Adrenal gland (tissue), 12 donors: Measurements from ENCODE around the gene UNC5C. TPM values are rescaled to one million over a fixed set of nuclear protein-coding genes. Genes with fewer than 3 reads are reported as not detected.

ENCODE experiments used
- DNase-seq, 7 donors: peaks; one replicate each; pipeline ENCODE4 v3.0.0-alpha.2; 2019 to 2020
- H3K27ac ChIP-seq, 5 donors: fragments of 200-600 bp; sonication (generic) in 4 of 5; 1 replicate in 3 of 5; 2 replicates in 2 of 5; pipeline versions ENCODE4 v1.5.1 to v1.8.0; 2016 to 2020; ENCODE audit warnings: mild to moderate bottlenecking in 1 of 5
- H3K27me3 ChIP-seq: fragments of 200-600 bp; 2 replicates; pipeline ENCODE4 v1.8.0; 2021
- H3K36me3 ChIP-seq, 2 donors: fragments of 200-600 bp; replicated peaks in 1 of 2; 1 replicate in 1 of 2; 2 replicates in 1 of 2; pipeline versions ENCODE4 v1.5.1 to v1.8.0; 2018 to 2022
- H3K4me1 ChIP-seq, 2 donors: fragments of 200-600 bp; replicated peaks in 1 of 2; 1 replicate in 1 of 2; 2 replicates in 1 of 2; pipeline versions ENCODE4 v1.5.1 to v1.8.0; 2018 to 2021
- H3K4me3 ChIP-seq, 4 donors: fragments of 200-600 bp; sonication (generic) in 3 of 4; one replicate each; pipeline ENCODE4 v1.5.1; 2016 to 2018
- H3K9me3 ChIP-seq, 3 donors: fragments of 200-600 bp; sonication (generic) in 1 of 3; replicated peaks in 1 of 3; 1 replicate in 2 of 3; 2 replicates in 1 of 3; pipeline versions ENCODE4 v1.5.1 to v1.8.0; 2016 to 2021
- POLR2A ChIP-seq, 2 donors: fragments of 450-650 bp; IDR thresholded peaks; one replicate each; pipeline ENCODE4 v1.6.1; 2017; ENCODE audit warnings: antibody characterized with exemption in 2 of 2, mild to moderate bottlenecking in 2 of 2, moderate library complexity in 1 of 2
- WGBS, 4 donors: extraction: QIAGEN DNeasy Blood & Tissue Kit in 2 of 4; methylation state at CpG; one replicate each; pipeline versions ENCODE4 v1.1.5 to v1.1.7; 2013 to 2017; 5-methylcytosine and 5-hydroxymethylcytosine counted together
- intact Hi-C, 2 donors: fragments of 100-400 bp; cut with DNase I; formaldehyde crosslinking; loops; one replicate each; pipeline versions ENCODE4 v1.14.1 to v1.15.0; 2022 to 2023
- polyA plus RNA-seq, 3 donors: library from polyadenylated mRNA; stranded (reverse); fragments of 200-250 nt in 2 of 3; fragments of 350-450 nt in 1 of 3; fragmentation: Illumina TruSeq in 1 of 3; extraction: RNeasy Lipid Tissue Mini Kit (QIAGEN cat#74804) in 1 of 3; gene quantifications; one replicate each; pipeline ENCODE4 v1.2.3, GENCODE V29; 2013 to 2014
- total RNA-seq, 9 donors: library from RNA; depleted of rRNA in 4 of 9; stranded (reverse); fragments of >200 nt in 4 of 9; fragments of 120-200 nt in 1 of 9; fragmentation: NEBNext Ultra II Directional in 1 of 9; extraction: Animal tissue kit (Norgen Biotek cat#: 25700) in 1 of 9; gene quantifications; one replicate each; pipeline versions ENCODE4 v1.1.0 to v1.2.4, GENCODE V29; 2013 to 2023
- TF ChIP-seq, protein P1 (sequence below), 6 experiments: fragments of 450-650 bp in 4 of 6; fragments of 200-600 bp in 2 of 6; sonication (generic) in 1 of 6; IDR thresholded peaks; 1 replicate in 5 of 6; 2 replicates in 1 of 6; pipeline versions ENCODE4 v1.5.1 to v1.8.0; 2016 to 2021; ENCODE audit warnings: antibody characterized with exemption in 6 of 6, mild to moderate bottlenecking in 2 of 6, moderate library complexity in 1 of 6
- donor health status: healthy with polysubstance abuse.
- donor health status: Bipolar disorder and iron deficiency.
- donor health status: DM: yes; HTN: yes; CAD: no.
- donor health status: DM: no; HTN: no; CAD: no.
- donor health status: DM: no; HTN: no; CAD: no.
- donor health status: DM: yes; HTN: yes; CAD: no.

UNC5C gene
- total and polyA plus RNA-seq, 12 donors: 4.7 to 33.5 (median 23.8) TPM

DNA sequence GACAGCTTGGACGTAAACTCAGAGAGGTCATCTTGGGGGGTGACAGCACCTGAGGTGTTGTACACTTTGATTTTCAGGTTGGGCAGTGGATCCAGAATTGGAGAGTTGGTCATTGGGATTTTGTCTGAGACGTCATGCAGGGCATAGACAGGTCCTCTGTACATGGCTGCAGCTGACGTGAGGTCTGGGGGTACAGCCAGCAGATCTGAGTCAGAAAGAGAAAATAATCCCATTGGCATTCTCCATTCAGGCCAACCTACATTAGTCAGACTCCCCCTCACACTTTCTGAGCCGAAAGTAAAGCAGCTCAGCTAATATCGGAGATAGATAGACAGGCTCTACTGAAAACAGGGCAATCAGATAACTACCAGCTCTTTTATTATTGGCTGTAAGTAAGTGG, 329.7 kb downstream of the UNC5C start:
- H3K9me3 ChIP-seq: no peaks in the 10 kb centered on the region
- WGBS, 4 donors: 84 to 99% (median 89%) methylated on average over 5 of the region's 5 CpGs
- no peak overlapping the region for H3K27ac ChIP-seq
- intact Hi-C loops: no loop called here
- H3K27me3 ChIP-seq: no peaks in the 10 kb centered on the region
- no peaks in the 10 kb centered on the region for H3K36me3 ChIP-seq
- no peak for TF ChIP-seq POLR2A (IDR thresholded peaks at IDR 0.05)
- TF ChIP-seq, protein P1, sequence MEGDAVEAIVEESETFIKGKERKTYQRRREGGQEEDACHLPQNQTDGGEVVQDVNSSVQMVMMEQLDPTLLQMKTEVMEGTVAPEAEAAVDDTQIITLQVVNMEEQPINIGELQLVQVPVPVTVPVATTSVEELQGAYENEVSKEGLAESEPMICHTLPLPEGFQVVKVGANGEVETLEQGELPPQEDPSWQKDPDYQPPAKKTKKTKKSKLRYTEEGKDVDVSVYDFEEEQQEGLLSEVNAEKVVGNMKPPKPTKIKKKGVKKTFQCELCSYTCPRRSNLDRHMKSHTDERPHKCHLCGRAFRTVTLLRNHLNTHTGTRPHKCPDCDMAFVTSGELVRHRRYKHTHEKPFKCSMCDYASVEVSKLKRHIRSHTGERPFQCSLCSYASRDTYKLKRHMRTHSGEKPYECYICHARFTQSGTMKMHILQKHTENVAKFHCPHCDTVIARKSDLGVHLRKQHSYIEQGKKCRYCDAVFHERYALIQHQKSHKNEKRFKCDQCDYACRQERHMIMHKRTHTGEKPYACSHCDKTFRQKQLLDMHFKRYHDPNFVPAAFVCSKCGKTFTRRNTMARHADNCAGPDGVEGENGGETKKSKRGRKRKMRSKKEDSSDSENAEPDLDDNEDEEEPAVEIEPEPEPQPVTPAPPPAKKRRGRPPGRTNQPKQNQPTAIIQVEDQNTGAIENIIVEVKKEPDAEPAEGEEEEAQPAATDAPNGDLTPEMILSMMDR (IDR thresholded peaks at IDR 0.05): no peak
- H3K4me3 ChIP-seq: no peak overlapping the region
- H3K4me1 ChIP-seq: peaks cover 0 to 5% of the 10 kb centered on the region in 2 donors
- DNase-seq: peak in 1 of 7 donors; percentile 24

DNA sequence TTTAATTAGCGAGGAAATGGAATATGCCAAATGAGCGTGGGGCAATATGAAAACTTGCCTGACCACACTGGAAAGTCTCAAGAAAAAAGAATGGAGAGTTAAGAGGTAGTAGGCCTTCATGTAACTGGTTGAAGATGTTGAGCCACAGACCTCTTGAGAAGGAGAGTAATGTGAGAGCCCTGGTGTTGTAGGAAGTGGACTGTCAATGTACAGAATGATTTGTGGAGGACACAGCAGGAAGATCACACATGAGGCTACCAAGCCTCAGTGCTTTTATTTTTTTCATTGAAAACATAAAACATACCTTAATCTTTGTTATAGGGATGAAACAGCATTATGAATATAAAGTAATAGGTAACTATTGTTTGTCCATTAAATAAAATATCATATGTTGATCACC, 331.6 kb downstream of the UNC5C start:
- H3K27ac ChIP-seq: no peak overlapping the region
- TF ChIP-seq POLR2A (IDR thresholded peaks at IDR 0.05): no peak
- TF ChIP-seq, protein P1 (IDR thresholded peaks at IDR 0.05): no peak
- H3K4me3 ChIP-seq: no peak overlapping the region
- H3K36me3 ChIP-seq: no peaks in the 10 kb centered on the region
- 84 to 93% (median 91%) methylated on average over 2 of the region's 2 CpGs for WGBS, 4 donors
- no peaks in the 10 kb centered on the region for H3K9me3 ChIP-seq
- no peaks in the 10 kb centered on the region for H3K27me3 ChIP-seq
- intact Hi-C loops: no loop called here
- DNase-seq: no peak
- H3K4me1 ChIP-seq: no peaks in the 10 kb centered on the region

DNA sequence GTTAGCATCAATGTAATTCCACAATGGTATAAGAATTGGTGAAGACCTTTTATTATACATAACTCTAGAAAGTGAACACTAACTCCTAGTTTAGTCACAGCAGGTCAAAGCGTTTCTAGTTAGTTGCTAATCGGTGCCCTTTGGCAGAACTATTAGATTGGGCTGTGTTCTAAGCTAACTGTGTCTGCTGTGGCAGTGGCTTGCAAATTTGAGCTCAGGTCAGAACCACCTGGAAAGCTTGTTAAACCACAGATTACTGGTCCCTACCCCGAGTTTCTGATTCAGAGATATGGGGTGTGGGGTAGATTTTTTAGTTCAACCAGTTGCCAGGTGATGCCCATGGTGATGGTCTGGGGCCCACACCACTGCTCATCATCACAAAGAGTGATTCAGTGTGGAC, 332.1 kb downstream of the UNC5C start:
- DNase-seq: no peak
- Histone ChIP-seq H3K9me3 (no peaks in the 10 kb centered on the region), H3K36me3 (no peaks in the 10 kb centered on the region), H3K27me3 (no peaks in the 10 kb centered on the region), H3K4me3 (no peak overlapping the region), H3K27ac (no peak overlapping the region), H3K4me1 (no peaks in the 10 kb centered on the region)
- WGBS, 4 donors: 87 to 96% (median 89%) methylated on average over 3 of the region's 3 CpGs
- TF ChIP-seq, protein P1 (IDR thresholded peaks at IDR 0.05): no peak
- TF ChIP-seq POLR2A (IDR thresholded peaks at IDR 0.05): no peak
- intact Hi-C loops: no loop called here

DNA sequence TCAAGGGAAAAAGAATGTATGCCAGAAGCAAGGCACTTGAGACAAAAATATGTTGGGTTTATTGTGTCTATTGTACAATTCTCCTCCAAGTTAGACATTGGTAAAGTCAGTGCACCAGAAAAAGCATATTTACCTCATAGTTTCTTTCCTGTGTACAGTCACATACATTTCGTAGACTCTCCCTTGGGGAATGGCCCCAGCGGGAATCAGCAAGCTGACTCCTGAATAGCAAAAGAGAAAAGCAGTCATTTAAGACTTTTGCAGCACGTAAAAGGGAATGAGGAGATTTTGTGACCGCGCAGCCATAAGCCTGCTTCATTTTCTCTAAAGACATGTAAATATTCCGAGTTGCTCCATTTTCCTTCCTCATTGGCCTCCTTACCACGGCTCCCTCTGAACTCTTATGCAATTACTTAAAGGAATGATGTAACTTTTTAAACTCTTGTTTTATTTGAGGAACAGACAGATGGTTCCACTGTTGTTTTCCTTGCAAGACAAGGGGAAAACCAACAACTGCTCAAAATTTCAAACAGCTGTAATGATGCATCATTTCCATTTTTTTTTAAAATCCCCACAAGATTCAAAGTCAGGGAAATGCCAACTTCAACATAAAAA, 332.7 kb downstream of the UNC5C start:
- 81 to 90% (median 84%) methylated on average over 7 of the region's 7 CpGs for WGBS, 4 donors
- TF ChIP-seq POLR2A (IDR thresholded peaks at IDR 0.05): no peak
- H3K4me3 ChIP-seq: no peak overlapping the region

DNA sequence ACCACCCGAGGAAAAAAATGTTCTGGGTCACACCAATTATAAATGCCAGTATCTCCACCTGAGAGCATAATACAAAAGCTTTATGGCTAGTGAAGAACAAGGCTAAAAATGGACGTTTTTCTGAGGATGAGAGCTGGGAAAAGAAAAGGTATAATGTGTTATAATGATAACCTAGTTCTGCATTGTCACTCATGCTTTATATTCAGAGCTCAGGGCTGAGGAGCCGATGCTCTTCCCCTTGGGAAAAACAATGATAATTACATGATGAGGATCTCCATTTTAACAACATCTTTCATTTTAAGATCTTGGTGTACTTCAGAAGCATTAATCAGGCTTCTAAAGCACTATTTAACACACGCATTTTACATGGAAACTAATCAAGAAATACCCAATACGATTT, 333.7 kb downstream of the UNC5C start:
- H3K9me3 ChIP-seq: no peaks in the 10 kb centered on the region
- DNase-seq: no peak
- H3K36me3 ChIP-seq: no peaks in the 10 kb centered on the region
- no peak for TF ChIP-seq POLR2A (IDR thresholded peaks at IDR 0.05)
- TF ChIP-seq, protein P1 (IDR thresholded peaks at IDR 0.05): no peak
- 73 to 77% (median 75%) methylated on average over 5 of the region's 5 CpGs for WGBS, 4 donors
- no peaks in the 10 kb centered on the region for H3K27me3 ChIP-seq
- H3K4me1 ChIP-seq: no peaks in the 10 kb centered on the region
- no peak overlapping the region for H3K4me3 ChIP-seq
- no peak overlapping the region for H3K27ac ChIP-seq
- intact Hi-C loops: no loop called here

More for the DNA sequence above, 332.7 kb downstream of the UNC5C start:
- Histone ChIP-seq H3K27ac (no peak overlapping the region), H3K27me3 (no peaks in the 10 kb centered on the region), H3K36me3 (no peaks in the 10 kb centered on the region), H3K4me1 (no peaks in the 10 kb centered on the region), H3K9me3 (no peaks in the 10 kb centered on the region)
- intact Hi-C loops: no loop called here
- no peak for DNase-seq
